ENCODE results near the gene FOXK2. TPM values are rescaled to one million over a fixed set of nuclear protein-coding genes. Genes with fewer than 3 reads are reported as not detected.

Gene FOXK2
- total RNA-seq, 2 experiments from 2014 or later: 76.2 to 144 TPM

DNA sequence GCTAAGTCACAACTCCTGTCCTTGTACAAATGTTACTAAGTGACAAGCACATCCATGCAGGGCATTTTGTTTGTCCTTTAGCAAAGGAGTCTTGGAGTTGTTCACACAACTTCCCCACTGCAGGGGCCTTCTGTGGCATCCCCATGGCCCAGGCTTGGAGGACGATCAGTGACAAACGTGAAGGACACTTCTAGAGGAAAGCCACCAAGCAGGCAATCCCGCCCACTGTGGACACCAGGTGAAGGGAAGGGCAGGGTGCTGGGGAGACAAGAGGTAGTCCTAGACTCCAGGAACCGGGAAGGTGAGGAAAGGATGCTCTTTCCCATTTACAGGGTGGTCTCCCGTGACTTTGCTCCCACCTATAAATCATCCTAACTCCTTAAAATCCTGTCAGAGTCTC lies 124.6 kb downstream of the FOXK2 start:
- H3K9me2 ChIP-seq (ENCODE audit: insufficient read depth, low read length): no peaks in the 10 kb centered on the region
- POLR2A ChIA-PET: no interaction called here
- no peaks in the 10 kb centered on the region for H3K9me3 ChIP-seq (ENCODE audit: low read length)
- CTCF ChIA-PET (ENCODE audit: unreplicated experiment): no interaction called here
- H3K36me3 ChIP-seq (ENCODE audit: insufficient read depth, low read length): peaks cover 69% of the 10 kb centered on the region
- no TSS peak for BruUV-seq (replicated peaks)
- DNase-seq (ENCODE audit: low spot score): no peak
- H3K4me2 ChIP-seq (ENCODE audit: low read length): no peak overlapping the region
- intact Hi-C loops (cut with micrococcal nuclease; ENCODE audit: unreplicated experiment): no loop called here
- H3K4me1 ChIP-seq (ENCODE audit: insufficient read depth, low read length, poor library complexity, severe bottlenecking): peaks cover 11% of the 10 kb centered on the region
- H2AFZ ChIP-seq (ENCODE audit: low read length): no peak overlapping the region
- peaks cover 17% of the 10 kb centered on the region; the same call in 1 of the 2 replicates for H4K20me1 ChIP-seq (ENCODE audit: insufficient read depth, low read length)
- no peak overlapping the region for H3K27ac ChIP-seq (ENCODE audit: low read depth, low read length, poor library complexity, severe bottlenecking)
- no peak for TF ChIP-seq EZH2phosphoT487 (IDR thresholded peaks at IDR 0.05; ENCODE audit: borderline replicate concordance, low read depth, low read length)
- TF ChIP-seq, protein P1, sequence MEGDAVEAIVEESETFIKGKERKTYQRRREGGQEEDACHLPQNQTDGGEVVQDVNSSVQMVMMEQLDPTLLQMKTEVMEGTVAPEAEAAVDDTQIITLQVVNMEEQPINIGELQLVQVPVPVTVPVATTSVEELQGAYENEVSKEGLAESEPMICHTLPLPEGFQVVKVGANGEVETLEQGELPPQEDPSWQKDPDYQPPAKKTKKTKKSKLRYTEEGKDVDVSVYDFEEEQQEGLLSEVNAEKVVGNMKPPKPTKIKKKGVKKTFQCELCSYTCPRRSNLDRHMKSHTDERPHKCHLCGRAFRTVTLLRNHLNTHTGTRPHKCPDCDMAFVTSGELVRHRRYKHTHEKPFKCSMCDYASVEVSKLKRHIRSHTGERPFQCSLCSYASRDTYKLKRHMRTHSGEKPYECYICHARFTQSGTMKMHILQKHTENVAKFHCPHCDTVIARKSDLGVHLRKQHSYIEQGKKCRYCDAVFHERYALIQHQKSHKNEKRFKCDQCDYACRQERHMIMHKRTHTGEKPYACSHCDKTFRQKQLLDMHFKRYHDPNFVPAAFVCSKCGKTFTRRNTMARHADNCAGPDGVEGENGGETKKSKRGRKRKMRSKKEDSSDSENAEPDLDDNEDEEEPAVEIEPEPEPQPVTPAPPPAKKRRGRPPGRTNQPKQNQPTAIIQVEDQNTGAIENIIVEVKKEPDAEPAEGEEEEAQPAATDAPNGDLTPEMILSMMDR (conservative IDR thresholded peaks at IDR 0.05; ENCODE audit: low read length): no peak
- H3K4me3 ChIP-seq (ENCODE audit: low read depth, low read length, poor library complexity, severe bottlenecking): no peak overlapping the region
- H3K79me2 ChIP-seq (ENCODE audit: insufficient read depth, low read depth, low read length): peaks cover 83% of the 10 kb centered on the region

DNA sequence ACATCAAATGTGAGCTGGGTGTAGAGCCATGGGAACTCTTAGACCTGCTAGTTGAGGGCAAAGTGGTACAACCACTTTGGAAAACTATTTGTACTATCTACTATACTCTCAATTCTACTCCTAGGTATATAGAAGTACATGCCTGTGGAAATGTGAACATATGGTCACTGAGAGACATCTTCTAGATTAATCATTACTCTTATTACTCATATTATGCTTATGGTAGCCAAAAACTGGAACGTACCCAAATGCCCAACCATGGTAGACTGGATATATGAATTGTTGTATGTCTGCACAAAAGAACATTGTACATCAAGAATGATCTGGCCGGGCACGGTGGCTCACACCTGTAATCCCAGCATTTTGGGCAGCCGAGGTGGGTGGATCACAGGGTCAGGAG lies 126.0 kb downstream of the FOXK2 start:
- H3K9me3 ChIP-seq (ENCODE audit: low read length): no peaks in the 10 kb centered on the region
- POLR2A ChIA-PET: no interaction called here
- intact Hi-C loops (cut with micrococcal nuclease; ENCODE audit: unreplicated experiment): loop anchor here (5.0 kb wide), 1 partner anchor 72 kb away; the partner anchor contains the start of gene FN3KRP
- H3K79me2 ChIP-seq (ENCODE audit: insufficient read depth, low read depth, low read length): peaks cover 74% of the 10 kb centered on the region
- TF ChIP-seq, protein P1 (conservative IDR thresholded peaks at IDR 0.05; ENCODE audit: low read length): no peak
- no peak for TF ChIP-seq EZH2phosphoT487 (IDR thresholded peaks at IDR 0.05; ENCODE audit: borderline replicate concordance, low read depth, low read length)
- H2AFZ ChIP-seq (ENCODE audit: low read length): no peak overlapping the region
- BruUV-seq (replicated peaks): no TSS peak
- H3K4me1 ChIP-seq (ENCODE audit: insufficient read depth, low read length, poor library complexity, severe bottlenecking): peaks cover 14% of the 10 kb centered on the region
- no peak overlapping the region for H3K4me3 ChIP-seq (ENCODE audit: low read depth, low read length, poor library complexity, severe bottlenecking)
- no peaks in the 10 kb centered on the region for H3K9me2 ChIP-seq (ENCODE audit: insufficient read depth, low read length)
- CTCF ChIA-PET (ENCODE audit: unreplicated experiment): no interaction called here
- 0 out of 2 replicates have a peak overlapping the region, but pooled peaks have one; percentile 97 for H3K4me2 ChIP-seq (ENCODE audit: low read length)
- H3K27ac ChIP-seq (ENCODE audit: low read depth, low read length, poor library complexity, severe bottlenecking): no peak overlapping the region
- no peak for DNase-seq (ENCODE audit: low spot score)
- peaks cover 17% of the 10 kb centered on the region; the same call in 1 of the 2 replicates for H4K20me1 ChIP-seq (ENCODE audit: insufficient read depth, low read length)
- peaks cover 56% of the 10 kb centered on the region for H3K36me3 ChIP-seq (ENCODE audit: insufficient read depth, low read length)

DNA sequence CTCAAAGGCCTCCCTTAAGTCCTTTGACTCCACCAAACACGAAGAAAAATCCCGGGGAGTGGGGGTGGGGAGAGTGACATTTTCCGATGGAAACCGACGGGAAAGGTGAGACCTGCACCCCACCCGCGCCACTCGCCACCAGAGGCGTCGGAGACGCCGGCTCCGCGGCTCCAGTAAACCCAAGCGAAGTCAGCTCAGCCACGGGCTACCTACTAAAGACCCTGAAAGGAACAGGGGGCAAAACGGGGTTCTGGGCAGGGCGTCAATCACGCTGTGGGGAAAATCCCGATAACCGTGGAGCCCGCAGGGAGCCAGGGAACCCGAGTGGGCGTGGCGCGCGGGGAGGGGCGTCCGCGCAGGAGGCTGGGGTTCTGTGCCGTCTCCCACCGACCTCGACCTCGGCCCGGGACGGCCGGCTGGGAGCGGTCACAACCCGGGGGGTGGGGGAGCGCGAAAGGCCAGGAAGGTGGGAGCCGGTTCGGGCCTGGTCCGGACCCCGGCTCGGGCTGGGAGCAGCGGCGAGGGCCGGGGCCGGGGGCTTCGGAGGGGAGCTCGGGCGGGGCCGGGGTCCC lies 128.1 kb downstream of the FOXK2 start:
- peaks cover 34% of the 10 kb centered on the region for H3K36me3 ChIP-seq (ENCODE audit: insufficient read depth, low read length)
- peak overlapping the region; percentile 90 for H3K4me3 ChIP-seq (ENCODE audit: low read depth, low read length, poor library complexity, severe bottlenecking)
- ChIA-PET CTCF (ENCODE audit: unreplicated experiment) (no interaction called here), POLR2A (interaction anchor here (0.7 kb wide), 1 partner anchor 205 kb away, joined by 4 read pairs; no protein-coding TSS in a partner anchor)
- no TSS peak for BruUV-seq (replicated peaks)
- H3K79me2 ChIP-seq (ENCODE audit: insufficient read depth, low read depth, low read length): peaks cover 53% of the 10 kb centered on the region
- peak; percentile 57 for DNase-seq (ENCODE audit: low spot score)
- no peaks in the 10 kb centered on the region for H3K9me3 ChIP-seq (ENCODE audit: low read length)
- TF ChIP-seq, protein P1 (conservative IDR thresholded peaks at IDR 0.05; ENCODE audit: low read length): peak; percentile 57
- TF ChIP-seq EZH2phosphoT487 (IDR thresholded peaks at IDR 0.05; ENCODE audit: borderline replicate concordance, low read depth, low read length): no peak
- peak overlapping the region; percentile 23; the same call in 1 of the 2 replicates for H2AFZ ChIP-seq (ENCODE audit: low read length)
- peak overlapping the region; percentile 89 for H3K27ac ChIP-seq (ENCODE audit: low read depth, low read length, poor library complexity, severe bottlenecking)
- H4K20me1 ChIP-seq (ENCODE audit: insufficient read depth, low read length): peaks cover 17% of the 10 kb centered on the region; the same call in 1 of the 2 replicates
- intact Hi-C loops (cut with micrococcal nuclease; ENCODE audit: unreplicated experiment): loop anchor here (1.0 to 5.0 kb wide), 3 partner anchors 70 to 199 kb away; partner anchors contain the start of gene FN3KRP
- H3K4me2 ChIP-seq (ENCODE audit: low read length): peak overlapping the region; percentile 97
- no peaks in the 10 kb centered on the region for H3K9me2 ChIP-seq (ENCODE audit: insufficient read depth, low read length)
- H3K4me1 ChIP-seq (ENCODE audit: insufficient read depth, low read length, poor library complexity, severe bottlenecking): peaks cover 14% of the 10 kb centered on the region
